Kidney epithelial cell (primary cell): Measurements from ENCODE around the gene TBC1D24. TPM values are rescaled to one million over a fixed set of nuclear protein-coding genes. Genes with fewer than 3 reads are reported as not detected.
"Not testable (repeated sequence)": the region's sequence is repeated elsewhere in the genome, so short reads cannot be mapped to it uniquely, and the experiment has no call there.

Experiments used
- DNase-seq: peaks from one replicate; pipeline ENCODE4 v3.0.0-alpha.2; 2010; ENCODE audit warnings: low read depth
- H3K27me3 ChIP-seq: 2 replicates; pipeline ENCODE4 v1.6.0; 2011; ENCODE audit warnings: low read length; ENCODE audit not compliant: control insufficient read depth, insufficient read depth
- H3K36me3 ChIP-seq: 2 replicates; pipeline ENCODE4 v1.5.1; 2011; ENCODE audit warnings: low read length; ENCODE audit not compliant: control insufficient read depth, insufficient read depth
- H3K4me3 ChIP-seq: 2 replicates; pipeline ENCODE4 v1.5.1; 2011; ENCODE audit warnings: low read depth, mild to moderate bottlenecking, control low read depth, low read length
- CTCF ChIP-seq: IDR thresholded peaks from 2 replicates; pipeline ENCODE4 v1.5.1; 2011; ENCODE audit warnings: mild to moderate bottlenecking, moderate library complexity, low read length, control low read depth, inconsistent platforms; ENCODE audit not compliant: insufficient read depth, poor library complexity, severe bottlenecking
- total RNA-seq: library from RNA; depleted of rRNA; stranded (reverse); fragments of >200 nt; gene quantifications from 2 replicates; pipeline ENCODE4 v1.2.3, GENCODE V29; 2015

The TBC1D24 gene
- total RNA-seq, 1 donor from 2014 or later: 14.5 TPM

GRCh38 chr16:2436110-2436509 lies 38.8 kb upstream of the TBC1D24 start:
- Histone ChIP-seq H3K36me3 (peaks cover 3% of the 10 kb centered on the region), H3K4me3 (no peak overlapping the region), H3K27me3 (no peaks in the 10 kb centered on the region)
- TF ChIP-seq CTCF: no peak
- DNase-seq: no peak

- no peaks in the 10 kb centered on the region for H3K27me3 ChIP-seq
- DNase-seq: no peak
- TF ChIP-seq CTCF: no peak
- H3K36me3 ChIP-seq: peaks cover 3% of the 10 kb centered on the region
- H3K4me3 ChIP-seq: no peak overlapping the region
These were observed 37.7 kb upstream of the TBC1D24 start for GRCh38 chr16:2437032-2437790.

GRCh38 chr16:2438121-2438520 lies 36.8 kb upstream of the TBC1D24 start:
- H3K36me3 ChIP-seq: peaks cover 3% of the 10 kb centered on the region
- H3K27me3 ChIP-seq: no peaks in the 10 kb centered on the region
- no peak for TF ChIP-seq CTCF
- no peak overlapping the region for H3K4me3 ChIP-seq
- no peak for DNase-seq

GRCh38 chr16:2439598-2439997 lies 35.3 kb upstream of the TBC1D24 start:
- Histone ChIP-seq H3K4me3 (no peak overlapping the region), H3K27me3 (no peaks in the 10 kb centered on the region), H3K36me3 (peaks cover 3% of the 10 kb centered on the region)
- DNase-seq: no peak
- TF ChIP-seq CTCF: no peak

- not testable (repeated sequence) for H3K27me3 ChIP-seq, H3K36me3 ChIP-seq, DNase-seq, H3K4me3 ChIP-seq
These were observed 33.7 kb upstream of the TBC1D24 start for GRCh38 chr16:2441143-2441804.

- H3K27me3 ChIP-seq: no peaks in the 10 kb centered on the region
- H3K4me3 ChIP-seq: no peak overlapping the region
- TF ChIP-seq CTCF: no peak
- no peak for DNase-seq
- peaks cover 2% of the 10 kb centered on the region for H3K36me3 ChIP-seq
These were observed 31.4 kb upstream of the TBC1D24 start for GRCh38 chr16:2443555-2443954.
